GM19328 (cell line): Measurements from ENCODE around the gene BPI.
"Not testable (repeated sequence)": the region's sequence is repeated elsewhere in the genome, so short reads cannot be mapped to it uniquely, and the experiment has no call there.

Experiments
- ATAC-seq: cut with Tn5 transposase; IDR thresholded peaks from one replicate; pipeline ENCODE4 v1.9.1; 2021; ENCODE audit warnings: mild to moderate bottlenecking, moderate library complexity; ENCODE audit not compliant: unreplicated experiment

BPI gene

DNA sequence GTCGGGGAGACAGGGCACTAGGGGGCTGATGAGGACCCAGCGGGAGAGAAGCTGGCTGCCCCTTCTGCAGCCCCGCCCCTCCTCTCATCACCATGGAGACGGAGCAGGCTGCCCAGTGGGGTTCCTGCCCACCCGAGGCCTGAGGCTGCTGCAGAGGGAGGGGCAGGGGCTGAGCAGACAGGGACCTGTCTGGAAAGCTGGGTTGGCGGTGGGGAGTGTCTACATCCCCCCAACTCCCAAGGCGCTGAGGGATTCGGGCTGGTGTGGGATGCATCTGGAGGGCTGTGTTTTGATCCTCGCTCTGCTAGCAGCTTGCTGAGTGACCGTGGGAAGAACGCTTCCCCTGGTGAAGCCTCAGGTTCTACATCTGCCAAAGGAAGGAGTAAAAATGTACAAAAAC is 1.2 kb upstream of the BPI start:
- ATAC-seq = no peak

GRCh38 chr20:38304845-38305447 is 990 bp downstream of the BPI start:
- ATAC-seq = no peak

DNA sequence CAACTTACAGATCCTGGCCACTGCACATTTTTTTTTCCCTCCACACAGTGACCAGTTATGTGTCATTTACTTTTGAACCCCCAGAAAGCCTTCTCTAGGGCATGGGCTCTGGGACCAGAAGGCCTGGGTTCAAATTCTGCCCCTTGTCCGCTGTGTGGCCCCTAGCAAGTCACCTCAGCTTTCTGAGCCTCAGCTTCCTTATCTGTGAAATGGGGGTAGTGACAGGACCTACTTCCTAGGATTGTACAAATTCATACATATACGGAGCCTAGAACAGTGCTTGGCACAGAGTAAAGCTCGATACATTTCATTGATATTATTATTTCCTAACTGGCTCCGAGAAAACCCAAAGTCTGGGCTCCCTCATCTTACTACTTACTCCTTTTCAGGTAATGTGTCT is 1.6 kb downstream of the BPI start:
- ATAC-seq = no peak

DNA sequence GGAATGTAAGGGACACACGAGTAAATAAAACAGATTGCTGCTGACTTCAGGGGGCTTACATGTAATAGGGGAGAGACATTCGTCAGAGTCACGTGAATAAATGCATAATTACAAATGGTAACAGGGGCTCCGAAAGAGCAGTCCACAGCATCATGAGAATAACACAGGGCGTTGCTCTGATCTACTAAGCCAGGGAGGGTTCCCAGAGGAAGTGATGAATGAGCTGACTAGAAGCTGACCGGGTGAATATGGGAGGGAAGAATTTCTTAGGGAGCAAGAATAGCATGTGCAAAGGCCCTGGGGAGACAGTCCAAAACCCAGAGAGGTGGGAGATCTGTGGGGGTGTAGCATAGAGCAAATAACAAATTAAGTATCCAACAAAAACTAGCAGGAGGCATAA is 2.4 kb downstream of the BPI start:
- ATAC-seq = no peak

DNA sequence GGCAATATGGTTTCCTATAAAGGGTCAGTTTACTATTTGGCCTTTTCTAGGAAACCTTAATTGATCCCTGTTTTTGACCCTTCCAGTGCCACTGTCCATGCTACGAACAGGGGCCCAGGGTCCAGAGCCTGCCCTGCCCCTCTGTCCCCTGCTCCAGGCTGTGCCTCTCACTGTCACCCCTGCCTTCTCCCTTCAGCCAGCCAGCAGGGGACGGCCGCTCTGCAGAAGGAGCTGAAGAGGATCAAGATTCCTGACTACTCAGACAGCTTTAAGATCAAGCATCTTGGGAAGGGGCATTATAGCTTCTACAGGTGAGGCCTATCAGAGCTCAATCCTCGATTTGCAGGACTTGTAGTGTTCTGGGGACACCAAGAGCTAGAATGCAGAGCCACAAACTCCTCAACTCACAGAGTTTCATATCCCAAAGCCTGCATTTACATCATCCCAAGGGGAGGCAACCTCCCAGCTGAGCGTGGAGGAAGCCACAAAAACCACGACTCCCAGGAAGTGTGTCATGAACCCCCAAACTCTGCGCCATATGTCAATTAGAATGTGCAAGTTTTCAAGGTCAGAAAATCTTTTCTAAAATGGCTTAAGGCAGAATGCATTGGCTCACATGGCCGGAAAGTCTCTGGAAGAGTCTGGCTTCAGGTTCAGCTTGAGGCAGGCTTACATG is 3.6 kb downstream of the BPI start:
- ATAC-seq = no peak

DNA sequence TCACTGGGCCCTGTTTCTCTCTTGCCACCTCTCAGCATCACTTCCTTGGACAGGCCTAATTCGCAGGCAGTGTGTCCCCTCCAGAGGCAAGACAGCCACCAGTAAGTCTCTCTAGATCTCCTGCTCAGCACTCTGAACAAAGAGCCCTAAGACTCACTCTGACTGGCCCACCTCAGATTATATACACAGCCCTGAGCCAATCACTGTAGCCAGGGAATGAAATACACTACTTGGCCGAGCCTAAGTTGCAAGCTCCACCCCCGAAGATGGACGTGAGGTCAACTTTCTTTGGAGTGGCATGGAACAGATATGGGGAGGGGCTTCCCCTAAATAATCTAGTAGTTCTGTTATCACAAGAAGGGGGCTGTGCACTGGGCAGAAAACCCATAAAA is 4.1 kb downstream of the BPI start:
- no peak for ATAC-seq

GRCh38 chr20:38308447-38308846 is 4.5 kb downstream of the BPI start:
- ATAC-seq = no peak

GRCh38 chr20:38311091-38311490 is 7.1 kb downstream of the BPI start:
- no peak for ATAC-seq

GRCh38 chr20:38311491-38311890 is 7.5 kb downstream of the BPI start:
- no peak for ATAC-seq

- no peak for ATAC-seq
These were observed 9.7 kb downstream of the BPI start for GRCh38 chr20:38313676-38314075.

- ATAC-seq = not testable (repeated sequence)
These were observed 10.4 kb downstream of the BPI start for GRCh38 chr20:38314350-38314749.

GRCh38 chr20:38315290-38315966 is 11.5 kb downstream of the BPI start:
- ATAC-seq = no peak

- no peak for ATAC-seq
These were observed 12.4 kb downstream of the BPI start for GRCh38 chr20:38316341-38316740.

DNA sequence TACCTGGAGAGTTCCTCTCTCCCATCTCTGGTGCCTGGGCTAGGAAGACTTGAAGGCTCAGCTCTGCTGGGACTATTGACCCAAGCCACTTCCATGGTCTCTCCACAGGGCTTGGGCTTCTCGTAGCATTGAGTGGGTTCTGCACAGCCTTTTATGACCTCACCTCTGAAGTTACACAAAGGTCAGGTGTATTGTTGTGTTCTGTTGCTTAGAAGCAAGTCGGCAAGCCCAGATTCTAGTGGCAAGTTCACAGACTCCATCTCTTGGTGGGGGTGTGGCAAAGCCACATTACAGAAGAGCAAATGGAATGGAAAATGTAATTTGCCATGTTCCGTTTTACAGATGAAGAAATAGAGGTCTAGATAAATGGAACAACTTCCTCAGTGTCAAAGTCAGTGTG is 13.5 kb downstream of the BPI start:
- no peak for ATAC-seq

GRCh38 chr20:38320221-38320620 is 16.3 kb downstream of the BPI start:
- ATAC-seq = no peak

DNA sequence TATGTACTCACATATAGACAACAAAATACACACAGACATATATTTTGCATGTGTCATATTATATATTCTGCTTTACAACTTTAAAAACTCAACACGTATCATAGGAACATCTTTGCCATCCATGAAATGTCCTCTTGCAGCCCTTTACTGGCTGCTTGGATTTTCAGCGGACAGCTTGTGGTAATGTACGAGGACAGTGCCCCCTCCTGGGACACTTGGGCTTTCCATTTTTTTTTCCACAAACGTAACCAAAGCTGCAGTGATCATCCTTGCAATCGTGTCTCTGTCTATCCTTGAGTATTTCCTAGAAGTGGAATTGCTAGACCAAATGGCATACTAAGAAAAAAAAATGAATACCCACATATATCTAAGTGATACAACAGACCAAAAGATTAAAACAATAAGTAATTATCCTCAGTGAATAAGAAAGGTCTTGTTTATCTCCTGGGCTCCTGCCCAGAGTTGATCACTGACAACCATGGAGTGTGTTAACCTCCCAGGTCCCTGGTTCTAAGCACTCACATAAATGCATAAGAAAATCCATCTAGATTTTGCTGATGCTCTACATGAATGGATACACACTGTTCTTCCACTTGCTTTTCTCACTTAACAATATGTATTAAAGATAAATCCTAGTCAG is 18.1 kb downstream of the BPI start:
- no peak for ATAC-seq

DNA sequence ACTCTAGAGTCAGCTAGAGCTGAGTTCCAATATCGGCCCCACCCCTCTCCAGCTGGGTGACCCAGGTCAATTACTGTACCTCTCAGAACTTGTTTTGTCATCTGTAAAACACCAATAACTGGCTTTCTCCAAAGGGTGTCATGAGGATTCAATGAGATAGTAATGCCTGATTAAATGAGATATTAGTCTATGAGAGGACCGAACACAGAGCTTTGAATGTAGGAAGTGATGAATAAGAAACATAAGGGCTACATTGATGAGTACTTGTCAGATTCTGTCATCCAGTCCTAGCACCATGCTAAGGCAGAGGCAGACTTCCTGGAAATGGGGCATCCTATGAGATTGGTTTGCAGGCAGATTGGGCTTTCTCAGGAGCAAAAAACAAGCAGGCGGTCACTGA is 20.2 kb downstream of the BPI start:
- ATAC-seq = no peak

DNA sequence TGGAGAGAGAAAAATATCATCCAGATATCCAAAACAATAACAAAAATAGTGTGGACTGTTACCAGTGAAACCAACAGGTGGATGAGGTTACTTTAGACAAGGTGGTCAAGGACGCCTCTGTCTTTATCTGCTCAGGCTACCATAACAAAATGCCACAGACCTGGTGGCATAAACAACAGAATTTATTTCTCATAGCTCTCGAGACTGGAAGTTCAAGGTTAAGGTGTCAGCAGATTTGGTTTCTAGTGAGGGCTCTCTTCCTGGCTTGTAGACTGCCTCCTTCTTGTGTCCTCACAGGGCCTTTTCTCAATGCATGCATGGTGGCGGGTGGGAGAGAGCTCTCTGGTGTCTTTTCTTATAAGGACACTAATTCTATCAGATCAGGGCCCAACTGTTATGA is 21.2 kb downstream of the BPI start:
- no peak for ATAC-seq

- ATAC-seq = no peak
These were observed 21.9 kb downstream of the BPI start for GRCh38 chr20:38325905-38326304.

DNA sequence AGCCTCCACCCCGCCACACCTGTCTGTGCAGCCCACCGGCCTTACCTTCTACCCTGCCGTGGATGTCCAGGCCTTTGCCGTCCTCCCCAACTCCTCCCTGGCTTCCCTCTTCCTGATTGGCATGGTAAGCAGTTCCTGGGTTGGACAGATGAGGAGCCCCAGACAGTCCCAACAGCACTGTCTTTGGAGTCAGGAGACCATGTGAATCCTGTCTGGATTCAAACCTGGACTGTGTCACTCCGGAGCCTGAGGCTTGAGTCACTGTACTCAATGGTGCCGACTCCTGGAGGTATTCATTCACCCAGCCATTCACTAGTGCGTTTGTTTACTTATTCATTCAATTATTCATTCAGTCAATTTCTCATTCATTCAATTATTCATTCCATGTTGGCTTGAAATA is 22.4 kb downstream of the BPI start:
- ATAC-seq = no peak

- no peak for ATAC-seq
These were observed 26.7 kb downstream of the BPI start for GRCh38 chr20:38330638-38331037.

- ATAC-seq = no peak
These were observed 27.3 kb downstream of the BPI start for GRCh38 chr20:38331245-38331644.
